ENCODE measurements around the gene GET3.

The GET3 gene

DNA sequence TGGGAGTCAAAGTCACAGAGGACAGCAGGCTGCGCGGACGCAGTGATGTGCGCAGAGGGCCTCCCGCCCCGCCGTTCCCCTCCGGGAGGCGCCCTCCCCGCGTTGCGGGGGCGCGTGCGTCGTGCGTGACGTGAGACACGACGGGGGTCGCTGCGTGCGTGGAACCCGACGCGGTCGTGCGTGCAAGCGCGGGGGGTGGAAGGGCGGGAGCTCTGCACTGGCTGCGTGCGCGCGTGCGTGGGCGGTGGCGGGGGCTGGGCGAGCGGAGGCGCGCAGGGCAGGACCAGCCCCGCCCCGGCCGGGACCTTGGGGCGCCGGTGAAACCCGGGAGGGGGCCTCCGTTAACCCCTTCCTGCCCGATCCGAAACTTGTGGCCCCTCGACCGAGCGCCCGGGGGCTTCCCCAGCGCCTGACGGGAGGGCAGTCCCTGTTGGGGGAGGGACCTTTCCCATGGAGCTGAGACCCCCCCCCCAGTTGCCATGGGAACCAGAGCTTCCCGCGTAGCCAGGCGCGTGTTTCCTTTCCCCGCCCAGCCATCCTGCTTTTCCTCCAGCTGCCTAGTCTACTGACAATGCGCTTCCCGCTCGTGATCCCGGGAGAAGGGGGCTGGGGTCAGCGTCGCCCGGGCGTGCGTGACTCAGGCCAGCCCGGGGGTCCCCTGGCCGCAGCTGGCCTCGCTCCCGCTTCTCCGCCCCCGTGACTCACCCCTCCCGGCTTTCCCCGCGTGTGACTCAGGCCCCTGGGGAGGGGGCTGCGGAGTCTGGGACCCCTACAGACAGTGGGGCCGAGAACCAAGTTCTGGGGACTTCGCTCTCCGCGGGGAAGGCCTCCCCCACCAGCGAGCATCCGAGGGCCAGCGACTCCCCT, 45.4 kb downstream of the GET3 start:
- peak; percentile 52 to 81 for DNase-seq

DNA sequence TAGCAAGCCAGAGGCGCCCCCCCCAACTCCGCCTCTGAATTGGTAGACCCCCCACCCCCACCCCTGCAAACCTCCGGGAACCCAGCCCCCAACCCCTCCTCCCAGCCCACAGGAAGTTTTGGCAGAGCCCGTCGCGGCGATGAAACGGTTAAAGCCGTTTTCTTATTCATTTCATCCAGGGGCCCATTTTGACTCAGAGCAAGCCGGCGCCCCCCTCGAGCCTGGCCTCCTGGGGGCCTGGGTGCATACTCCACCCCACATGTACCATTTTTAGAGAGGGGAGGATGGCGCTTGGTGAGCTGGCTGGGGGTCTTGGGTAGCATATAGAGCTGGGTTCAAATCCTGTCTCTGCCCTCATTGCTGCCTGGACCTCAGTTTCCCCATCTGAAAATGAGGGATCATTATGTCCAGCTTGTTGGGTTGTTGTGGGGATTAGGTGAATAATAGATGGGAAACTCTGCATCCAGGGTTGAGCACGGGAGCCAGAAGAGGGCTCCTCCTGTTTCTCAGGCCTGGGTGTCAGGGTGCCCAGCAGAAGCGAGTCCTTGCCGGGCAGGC, 46.1 kb downstream of the GET3 start:
- DNase-seq: no peak

DNA sequence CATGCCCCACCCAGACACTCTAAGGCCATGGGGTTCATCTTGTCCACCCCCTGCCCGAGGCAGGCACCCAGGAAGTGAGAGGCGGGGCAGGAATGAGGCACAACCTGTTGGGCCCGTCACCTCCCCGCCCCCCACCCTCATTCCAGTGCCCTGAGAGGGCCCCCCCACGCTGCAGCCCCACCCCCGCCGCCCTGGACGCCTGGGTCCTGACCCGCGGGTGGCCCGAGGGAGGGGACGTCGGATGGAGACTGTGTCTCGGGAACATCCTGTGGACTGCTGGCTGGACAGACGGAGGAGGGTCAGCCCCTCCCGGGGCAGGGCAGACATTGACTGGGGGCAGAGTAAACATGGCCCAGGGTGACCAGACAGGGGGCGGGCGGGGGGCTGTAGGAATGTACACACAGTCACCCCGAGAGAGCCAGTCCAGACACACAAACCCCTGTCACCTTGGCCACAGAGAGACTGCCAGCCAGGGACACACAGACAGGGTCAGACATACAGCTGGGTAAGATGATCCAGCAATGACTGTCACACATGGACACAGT, 46.6 kb downstream of the GET3 start:
- DNase-seq: no peak

DNA sequence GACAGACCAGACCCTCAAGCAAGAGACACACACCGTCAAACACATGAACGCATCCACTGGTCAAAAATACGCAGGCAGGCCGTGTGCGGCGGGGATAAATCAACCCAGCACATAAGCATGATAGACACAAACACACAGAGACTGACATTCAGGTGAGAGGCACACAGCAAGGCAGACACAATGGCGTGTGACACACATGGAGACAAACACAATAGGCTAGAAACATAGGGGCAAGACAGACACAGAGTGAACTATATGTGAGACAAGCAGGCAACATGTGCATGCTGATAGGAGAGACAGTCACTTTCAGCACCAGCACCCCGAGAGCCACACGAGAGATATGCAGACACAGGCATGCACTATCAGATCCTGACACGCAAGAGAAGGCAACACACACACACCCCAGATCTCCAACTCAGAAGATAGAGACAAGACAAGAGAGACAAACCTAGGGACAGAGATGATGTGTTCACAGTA, 47.1 kb downstream of the GET3 start:
- DNase-seq: no peak

DNA sequence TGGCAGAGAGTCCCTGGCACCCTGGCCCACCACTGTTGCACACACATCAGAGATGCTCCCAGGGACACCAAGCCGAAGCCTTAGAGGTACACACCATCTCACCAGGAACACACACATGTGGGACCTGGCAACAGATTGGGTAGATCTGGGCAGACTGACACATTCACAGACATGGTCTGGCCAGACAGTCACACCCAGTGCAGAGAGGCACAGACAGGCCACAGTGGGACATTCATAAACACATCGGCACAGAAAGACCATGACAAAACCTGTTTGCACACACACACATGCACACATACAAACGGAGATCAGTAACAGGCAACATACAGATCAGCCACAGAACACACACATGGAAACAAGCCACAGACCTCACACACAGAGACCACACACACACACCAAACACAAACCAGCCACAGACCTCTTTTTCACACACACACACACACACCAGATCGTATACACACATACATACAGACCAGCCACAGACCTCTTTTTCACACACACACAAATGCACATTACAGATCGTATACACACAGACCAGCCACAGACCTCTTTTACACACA, 47.7 kb downstream of the GET3 start:
- DNase-seq: no peak

DNA sequence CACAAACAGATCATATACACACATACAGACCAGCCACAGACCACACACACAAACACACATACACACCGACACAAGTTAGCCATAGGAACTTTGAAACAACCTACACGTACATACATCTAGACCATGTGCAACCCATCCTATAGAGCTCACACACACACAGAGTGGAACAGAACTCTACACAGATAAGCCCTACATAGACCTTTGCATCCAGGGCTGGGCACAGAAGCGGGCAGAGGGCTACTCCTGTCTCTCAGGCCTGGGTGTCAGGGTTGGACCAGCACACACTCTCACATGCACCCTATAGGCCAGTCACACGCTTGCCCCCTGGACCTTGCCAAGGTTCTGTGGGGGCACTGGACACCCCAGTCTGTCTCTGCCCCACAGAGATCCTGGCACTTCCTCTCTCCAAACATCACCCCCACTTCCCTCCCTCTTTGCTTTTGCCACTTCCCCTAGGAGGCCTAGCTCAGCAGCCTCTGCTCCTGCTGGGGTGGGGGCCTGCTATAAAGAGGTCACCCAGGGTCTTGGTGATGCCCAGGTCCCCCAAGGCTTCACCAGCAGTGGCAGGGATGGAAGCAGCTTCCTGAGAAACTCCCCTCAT, 48.2 kb downstream of the GET3 start:
- DNase-seq: peak; percentile 44 to 59

DNA sequence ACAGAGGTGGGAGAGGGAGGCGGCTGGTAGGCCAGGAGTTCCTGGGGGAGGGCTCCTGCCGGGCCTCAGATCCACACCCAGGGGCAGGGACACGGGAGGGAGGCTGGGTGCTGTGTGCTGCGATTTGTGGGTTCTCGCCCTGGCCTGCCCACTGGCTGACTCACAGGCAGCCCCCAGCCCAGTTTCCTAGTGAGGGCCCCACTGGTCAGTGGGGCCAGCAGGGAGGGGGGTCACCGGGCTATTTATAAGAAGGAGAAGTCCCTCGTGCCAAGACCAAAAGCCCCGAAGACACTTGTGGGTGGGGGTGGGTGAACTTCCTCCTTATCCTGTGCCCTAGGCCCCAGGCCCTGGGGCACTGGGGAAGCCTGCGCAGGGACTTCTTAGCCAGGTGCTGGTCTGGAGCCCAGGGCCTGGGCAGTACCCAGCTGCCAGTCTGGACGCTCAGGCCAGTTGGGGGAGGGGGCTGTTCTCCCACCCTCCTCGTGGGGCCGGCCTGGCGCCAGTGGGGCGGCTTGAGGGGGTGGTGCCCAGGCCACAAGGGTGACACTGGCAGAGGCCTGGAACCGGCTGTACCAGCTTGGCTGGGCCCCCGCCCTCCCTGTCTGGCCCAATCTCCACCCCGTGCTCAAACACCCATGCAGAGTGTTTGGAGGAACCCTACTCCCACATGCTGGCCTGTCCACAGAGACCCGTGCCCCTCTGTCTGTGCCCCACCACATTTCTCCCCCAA, 49.0 kb downstream of the GET3 start:
- peak; percentile 53 to 59 for DNase-seq

DNA sequence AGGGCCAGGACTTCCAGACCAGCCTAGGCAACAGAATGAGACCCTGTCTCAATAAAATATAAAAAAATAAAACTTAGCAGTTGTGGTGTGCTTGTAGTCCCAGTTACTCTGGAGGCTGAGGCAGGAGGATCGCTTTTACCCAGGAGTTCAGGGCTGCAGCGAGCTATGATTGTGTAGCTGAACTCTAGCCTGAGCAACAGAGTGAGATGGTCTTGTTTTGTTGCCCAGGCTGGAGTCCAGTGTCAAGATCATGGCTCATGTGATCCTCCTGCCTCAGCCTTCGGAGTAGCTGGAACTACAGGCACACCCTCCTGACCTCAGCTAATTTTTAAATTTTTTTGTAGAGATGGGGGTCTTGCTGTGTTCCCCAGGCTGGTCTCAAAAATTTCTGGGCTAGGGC, 49.7 kb downstream of the GET3 start:
- no peak for DNase-seq

DNA sequence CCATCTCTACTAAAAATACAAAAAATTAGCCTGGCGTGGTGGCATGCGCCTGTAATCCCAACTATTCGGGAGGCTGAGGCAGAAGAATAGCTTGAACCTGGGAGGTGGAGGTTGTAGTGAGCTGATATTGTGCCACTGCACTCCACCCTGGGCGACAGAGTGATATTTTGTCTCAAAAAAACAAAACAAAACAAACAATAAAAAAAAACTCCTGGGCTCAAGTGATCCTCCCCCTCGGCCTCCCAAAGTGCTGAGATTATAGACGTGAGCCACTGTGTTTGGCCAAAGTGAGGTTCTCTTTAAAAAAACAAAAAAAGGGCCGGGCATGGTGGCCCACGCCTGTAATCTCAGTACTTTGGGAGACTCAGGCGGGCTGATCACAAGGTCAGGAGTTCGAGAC, 50.2 kb downstream of the GET3 start:
- DNase-seq: no peak

DNA sequence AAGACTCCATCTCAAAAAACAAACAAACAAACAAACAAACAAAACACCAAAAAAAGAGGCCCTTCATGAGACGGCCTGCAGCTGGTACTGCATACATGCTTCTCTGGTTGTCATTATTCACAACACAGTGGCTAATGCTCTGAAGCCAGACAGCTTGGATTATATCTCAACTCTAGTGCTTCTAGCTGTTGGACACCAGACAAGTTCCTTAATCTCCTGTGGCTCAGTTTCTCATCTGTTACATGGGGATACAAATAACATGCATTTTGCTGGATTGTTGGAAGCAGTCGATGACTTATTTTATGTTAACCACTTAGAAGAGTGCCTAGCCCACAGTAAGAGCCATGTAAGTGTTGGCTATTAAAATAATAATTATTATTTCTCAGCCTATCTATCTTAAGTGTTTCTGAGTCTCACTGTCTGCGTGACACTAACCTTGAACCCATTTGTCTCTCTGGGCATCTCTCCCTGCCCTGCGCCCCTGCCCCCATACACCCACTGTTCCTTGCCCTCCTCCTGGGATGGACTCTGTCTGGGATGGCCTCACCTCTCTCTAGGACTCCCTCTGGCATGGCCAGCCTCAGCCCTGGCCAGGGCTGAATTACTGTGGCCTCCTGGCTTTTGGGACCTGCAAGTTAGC, 50.9 kb downstream of the GET3 start:
- no peak for DNase-seq

DNA sequence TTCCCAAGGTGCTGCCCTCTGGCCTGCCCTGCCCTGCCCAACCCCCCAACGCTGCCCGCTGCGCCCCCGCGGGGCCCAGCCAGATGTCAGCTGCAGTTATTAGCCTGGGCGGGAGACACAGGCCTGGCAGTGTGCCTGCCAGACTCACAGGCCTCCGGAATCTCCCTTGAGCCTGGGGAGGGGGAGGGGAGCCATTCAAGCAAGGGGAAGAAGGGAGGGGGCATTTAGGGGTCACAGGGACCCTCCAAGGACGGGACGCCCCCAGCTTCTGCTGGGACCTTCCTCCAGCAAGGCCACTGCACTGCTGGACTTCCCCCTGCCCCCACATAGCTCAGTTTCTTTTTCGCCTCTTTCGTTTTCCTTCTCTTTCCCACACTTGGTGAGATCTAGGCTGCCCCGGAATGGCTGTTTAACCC, 51.4 kb downstream of the GET3 start:
- peak; percentile 27 to 33 for DNase-seq

DNA sequence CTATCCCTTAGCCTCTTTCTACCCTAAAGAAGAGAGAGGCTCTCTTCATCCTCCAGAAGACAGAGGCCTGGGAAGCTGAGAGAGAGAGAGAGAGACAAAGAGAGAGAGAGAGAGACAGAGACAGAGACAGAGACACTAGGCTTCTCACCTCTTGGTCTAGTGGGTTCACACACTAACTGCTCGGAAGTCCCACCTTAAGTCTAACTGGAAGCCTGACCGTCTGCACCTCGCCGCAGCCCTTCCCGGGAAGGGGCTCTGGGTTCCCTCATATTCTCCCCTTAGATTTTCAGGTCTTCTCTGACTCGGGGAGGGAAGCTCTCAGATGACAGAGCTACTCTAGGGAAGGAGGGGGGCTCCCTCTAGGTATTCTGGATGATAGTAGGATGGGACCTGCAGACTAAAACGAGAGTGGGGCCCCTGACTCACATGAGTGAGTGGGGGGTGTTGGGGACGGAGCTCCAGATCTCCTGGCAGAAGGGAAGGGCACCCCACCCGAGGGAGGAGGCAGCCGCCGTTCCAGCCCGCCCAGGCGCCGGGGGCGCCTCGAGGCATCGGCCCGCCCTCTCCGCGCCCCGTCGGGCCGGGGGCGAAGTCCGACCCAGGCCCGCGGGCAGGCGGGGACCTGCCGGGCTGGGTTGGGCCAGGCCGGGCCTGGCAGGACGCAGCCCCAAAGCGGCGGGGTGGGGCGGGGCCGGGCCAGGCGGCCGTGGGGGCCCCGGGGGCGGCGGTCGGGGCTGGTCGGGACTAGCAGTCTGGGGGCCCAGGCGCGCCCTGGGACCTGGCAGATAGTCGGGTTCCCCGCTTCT, 52.0 kb downstream of the GET3 start:
- DNase-seq: no peak

DNA sequence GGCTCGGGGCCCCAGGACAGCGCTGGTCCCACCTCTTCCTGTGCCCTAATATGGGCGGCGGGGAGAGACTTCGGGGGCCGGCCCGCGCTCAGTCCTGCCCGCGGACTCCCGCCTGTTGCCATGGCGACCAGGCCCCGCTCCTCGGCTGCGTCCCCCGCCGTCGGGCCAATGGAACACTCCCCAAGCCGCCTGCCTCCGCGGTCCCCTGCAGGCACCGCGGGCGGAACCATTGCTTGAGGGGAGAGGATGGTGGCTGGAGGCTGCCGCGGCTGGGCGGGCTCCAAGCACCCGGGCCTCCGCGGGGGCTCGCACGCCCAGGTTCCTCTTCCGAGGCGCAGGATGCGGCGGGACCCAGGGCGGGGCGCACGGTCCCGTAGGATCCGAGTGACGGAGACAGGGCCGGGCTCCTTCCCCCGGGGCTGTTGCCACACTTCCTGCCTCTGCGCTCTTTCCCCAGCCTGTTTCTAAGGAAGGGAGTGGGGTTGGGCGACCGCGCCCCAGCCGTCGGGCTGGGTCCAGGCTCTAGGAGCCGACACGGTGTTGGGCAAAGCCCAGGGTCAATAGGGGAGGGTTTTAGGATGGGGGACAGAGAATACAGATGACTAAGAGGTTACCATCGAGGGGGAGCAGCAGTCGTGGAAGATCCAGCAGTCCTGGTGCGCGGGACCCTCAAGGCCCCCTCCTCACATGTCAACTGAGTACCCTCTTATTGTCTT, 52.8 kb downstream of the GET3 start:
- peak; percentile 89 to 93 for DNase-seq

DNA sequence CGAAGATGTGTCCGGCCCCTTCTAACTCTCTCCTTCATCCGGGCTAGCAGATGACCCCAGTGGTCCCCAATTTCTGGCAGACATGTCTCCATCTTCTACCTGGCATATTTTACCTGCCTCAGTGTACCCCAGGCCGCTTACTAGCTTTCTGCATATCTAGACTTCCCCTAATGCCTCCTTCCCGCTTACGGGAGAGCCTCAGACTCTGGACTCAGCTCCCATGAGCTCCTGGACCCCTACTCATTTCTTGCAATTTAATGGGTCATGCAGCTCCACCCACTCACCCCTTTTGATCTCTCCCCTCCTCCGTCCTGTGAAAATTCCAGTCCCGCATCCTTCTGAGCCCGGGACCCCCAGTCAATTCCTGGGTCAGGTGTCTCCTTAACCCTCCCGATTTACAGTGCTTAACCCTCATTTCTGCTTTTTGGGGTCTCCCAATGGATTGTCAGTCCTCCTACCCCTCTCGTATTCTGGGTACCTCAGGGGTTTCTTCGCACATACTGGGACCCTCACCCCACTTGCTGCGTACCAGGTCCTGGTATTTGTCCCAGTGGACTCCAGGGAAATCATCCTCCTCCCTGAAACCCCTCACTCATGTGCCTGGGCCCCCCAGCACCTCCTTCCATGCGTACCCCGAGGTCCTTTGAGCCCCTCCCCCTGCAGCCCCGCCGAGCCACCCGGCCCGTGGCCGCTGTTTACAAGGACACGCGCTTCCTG, 53.5 kb downstream of the GET3 start:
- no peak for DNase-seq

DNA sequence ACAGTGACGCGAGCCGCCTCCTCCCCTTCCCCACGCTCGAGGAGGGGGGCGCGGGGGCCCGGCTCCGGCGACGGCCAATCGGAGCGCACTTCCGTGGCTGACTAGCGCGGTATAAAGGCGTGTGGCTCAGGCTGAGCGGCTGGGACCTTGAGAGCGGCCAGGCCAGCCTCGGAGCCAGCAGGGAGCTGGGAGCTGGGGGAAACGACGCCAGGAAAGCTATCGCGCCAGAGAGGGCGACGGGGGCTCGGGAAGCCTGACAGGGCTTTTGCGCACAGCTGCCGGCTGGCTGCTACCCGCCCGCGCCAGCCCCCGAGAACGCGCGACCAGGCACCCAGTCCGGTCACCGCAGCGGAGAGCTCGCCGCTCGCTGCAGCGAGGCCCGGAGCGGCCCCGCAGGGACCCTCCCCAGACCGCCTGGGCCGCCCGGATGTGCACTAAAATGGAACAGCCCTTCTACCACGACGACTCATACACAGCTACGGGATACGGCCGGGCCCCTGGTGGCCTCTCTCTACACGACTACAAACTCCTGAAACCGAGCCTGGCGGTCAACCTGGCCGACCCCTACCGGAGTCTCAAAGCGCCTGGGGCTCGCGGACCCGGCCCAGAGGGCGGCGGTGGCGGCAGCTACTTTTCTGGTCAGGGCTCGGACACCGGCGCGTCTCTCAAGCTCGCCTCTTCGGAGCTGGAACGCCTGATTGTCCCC, 54.2 kb downstream of the GET3 start, which contains the start of gene JUNB:
Gene JUNB (plus strand): TSS at position 142 of the 706 bp plus-strand sequence. CDS start 286 bp downstream, at position 428.
- peak; percentile 89 to 93 for DNase-seq

DNA sequence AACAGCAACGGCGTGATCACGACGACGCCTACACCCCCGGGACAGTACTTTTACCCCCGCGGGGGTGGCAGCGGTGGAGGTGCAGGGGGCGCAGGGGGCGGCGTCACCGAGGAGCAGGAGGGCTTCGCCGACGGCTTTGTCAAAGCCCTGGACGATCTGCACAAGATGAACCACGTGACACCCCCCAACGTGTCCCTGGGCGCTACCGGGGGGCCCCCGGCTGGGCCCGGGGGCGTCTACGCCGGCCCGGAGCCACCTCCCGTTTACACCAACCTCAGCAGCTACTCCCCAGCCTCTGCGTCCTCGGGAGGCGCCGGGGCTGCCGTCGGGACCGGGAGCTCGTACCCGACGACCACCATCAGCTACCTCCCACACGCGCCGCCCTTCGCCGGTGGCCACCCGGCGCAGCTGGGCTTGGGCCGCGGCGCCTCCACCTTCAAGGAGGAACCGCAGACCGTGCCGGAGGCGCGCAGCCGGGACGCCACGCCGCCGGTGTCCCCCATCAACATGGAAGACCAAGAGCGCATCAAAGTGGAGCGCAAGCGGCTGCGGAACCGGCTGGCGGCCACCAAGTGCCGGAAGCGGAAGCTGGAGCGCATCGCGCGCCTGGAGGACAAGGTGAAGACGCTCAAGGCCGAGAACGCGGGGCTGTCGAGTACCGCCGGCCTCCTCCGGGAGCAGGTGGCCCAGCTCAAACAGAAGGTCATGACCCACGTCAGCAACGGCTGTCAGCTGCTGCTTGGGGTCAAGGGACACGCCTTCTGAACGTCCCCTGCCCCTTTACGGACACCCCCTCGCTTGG, 55.0 kb downstream of the GET3 start:
- peak; percentile 47 to 84 for DNase-seq

DNA sequence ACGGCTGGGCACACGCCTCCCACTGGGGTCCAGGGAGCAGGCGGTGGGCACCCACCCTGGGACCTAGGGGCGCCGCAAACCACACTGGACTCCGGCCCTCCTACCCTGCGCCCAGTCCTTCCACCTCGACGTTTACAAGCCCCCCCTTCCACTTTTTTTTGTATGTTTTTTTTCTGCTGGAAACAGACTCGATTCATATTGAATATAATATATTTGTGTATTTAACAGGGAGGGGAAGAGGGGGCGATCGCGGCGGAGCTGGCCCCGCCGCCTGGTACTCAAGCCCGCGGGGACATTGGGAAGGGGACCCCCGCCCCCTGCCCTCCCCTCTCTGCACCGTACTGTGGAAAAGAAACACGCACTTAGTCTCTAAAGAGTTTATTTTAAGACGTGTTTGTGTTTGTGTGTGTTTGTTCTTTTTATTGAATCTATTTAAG, 55.6 kb downstream of the GET3 start:
- DNase-seq: peak in 1 of 2 donors; percentile 16

Data from bone marrow (tissue), 2 donors.